Lung (tissue), 12 donors: Measurements from ENCODE around the gene TMEM185B. TPM values are rescaled to one million over a fixed set of nuclear protein-coding genes. Genes with fewer than 3 reads are reported as not detected.

ENCODE experiments used
- ATAC-seq: fragments of 200-7000 bp; cut with Tn5 transposase; one replicate; pipeline ENCODE4 v1.9.1; 2020; ENCODE audit warnings: moderate number of reproducible peaks; ENCODE audit not compliant: insufficient read depth, low FRiP score
- DNase-seq, 3 donors: peaks; one replicate each; pipeline ENCODE4 v3.0.0-alpha.2; 2013 to 2017
- H3K27ac ChIP-seq, 2 donors: one replicate each; pipeline ENCODE4 v1.5.1; 2013; ENCODE audit warnings: mild to moderate bottlenecking in 2 of 2, moderate library complexity in 2 of 2, control low read depth in 1 of 2, inconsistent platforms in 1 of 2, low read depth in 1 of 2, low read length in 1 of 2
- H3K27me3 ChIP-seq, 3 donors: one replicate each; pipeline ENCODE4 v1.5.1; 2013; ENCODE audit warnings: low read length in 2 of 3; ENCODE audit not compliant: control insufficient read depth in 3 of 3, insufficient read depth in 3 of 3
- H3K36me3 ChIP-seq, 4 donors: one replicate each; pipeline ENCODE4 v1.5.1; 2013; ENCODE audit warnings: low read length in 4 of 4, mild to moderate bottlenecking in 1 of 4, moderate library complexity in 1 of 4; ENCODE audit not compliant: control insufficient read depth in 4 of 4, insufficient read depth in 4 of 4
- H3K4me1 ChIP-seq, 5 donors: one replicate each; pipeline ENCODE4 v1.5.1; 2013; ENCODE audit warnings: low read length in 5 of 5, mild to moderate bottlenecking in 2 of 5, moderate library complexity in 1 of 5; ENCODE audit not compliant: control insufficient read depth in 5 of 5, insufficient read depth in 5 of 5
- H3K4me3 ChIP-seq: one replicate; pipeline ENCODE4 v1.5.1; 2013; ENCODE audit warnings: mild to moderate bottlenecking, control low read depth, moderate library complexity
- H3K9ac ChIP-seq, 2 donors: one replicate each; pipeline ENCODE4 v1.5.1; 2013; ENCODE audit warnings: low read length in 2 of 2, control low read depth in 1 of 2; ENCODE audit not compliant: insufficient read depth in 1 of 2
- H3K9me3 ChIP-seq, 4 donors: one replicate each; pipeline ENCODE4 v1.5.1; 2013; ENCODE audit warnings: low read length in 3 of 4, mild to moderate bottlenecking in 1 of 4, moderate library complexity in 1 of 4; ENCODE audit not compliant: control insufficient read depth in 4 of 4, insufficient read depth in 3 of 4
- CTCF ChIP-seq: IDR thresholded peaks from 2 replicates; pipeline ENCODE4 v1.5.1; 2012; ENCODE audit warnings: mild to moderate bottlenecking; ENCODE audit errors: control extremely low read depth, extremely low read depth
- WGBS, 2 donors: extraction: QIAGEN DNeasy Blood & Tissue Kit; methylation state at CpG; one replicate each; pipeline ENCODE4 v1.1.7; 2013; 5-methylcytosine and 5-hydroxymethylcytosine counted together
- polyA plus RNA-seq, 2 donors: library from polyadenylated mRNA; stranded (reverse); fragments of 200-250 nt; gene quantifications; one replicate each; pipeline ENCODE4 v1.2.1, GENCODE V29; 2013
- total RNA-seq, 2 donors: library from RNA; depleted of rRNA in 1 of 2; stranded (reverse); fragments of >200 nt in 1 of 2; gene quantifications; one replicate each; pipeline ENCODE4 v1.2.1, GENCODE V29; 2014 to 2021
- donor health status: control.
- donor health status: control.
- donor health status: Bipolar disorder and iron deficiency.
- donor health status: healthy.
- donor health status: DM: yes; HTN: yes; CAD: no.

TMEM185B gene
- total and polyA plus RNA-seq, 4 donors, result 6.5 to 35.2 (median 27.1) TPM

GRCh38 chr2:120230515-120231471 lies 7.6 kb upstream of the TMEM185B start:
- peaks cover 0 to 5% (median 0%) of the 10 kb centered on the region in 5 donors for H3K4me1 ChIP-seq
- no peak for TF ChIP-seq CTCF
- H3K27me3 ChIP-seq, result peaks cover 0 to 2% (median 2%) of the 10 kb centered on the region in 3 donors
- H3K9me3 ChIP-seq, result no peaks in the 10 kb centered on the region
- no peaks in the 10 kb centered on the region for H3K36me3 ChIP-seq
- WGBS, 2 donors, result 66 to 81% methylated on average over 17 of the region's 17 CpGs
- no peak overlapping the region for H3K9ac ChIP-seq
- H3K4me3 ChIP-seq, result no peak overlapping the region
- DNase-seq, result no peak
- H3K27ac ChIP-seq, result peak overlapping the region in 1 of 2 donors; percentile 50
- ATAC-seq, result no peak

- no peak for ATAC-seq
These were observed 6.1 kb upstream of the TMEM185B start for GRCh38 chr2:120229341-120229740.

GRCh38 chr2:120228503-120228902 lies 5.3 kb upstream of the TMEM185B start:
- 69 to 74% methylated on average over 5 of the region's 5 CpGs for WGBS, 2 donors
- Histone ChIP-seq H3K9ac (no peak overlapping the region), H3K27ac (no peak overlapping the region), H3K4me3 (no peak overlapping the region), H3K4me1 (peaks cover 0 to 11% (median 5%) of the 10 kb centered on the region in 5 donors), H3K36me3 (no peaks in the 10 kb centered on the region), H3K9me3 (no peaks in the 10 kb centered on the region), H3K27me3 (peaks cover 0 to 2% (median 2%) of the 10 kb centered on the region in 3 donors)
- ATAC-seq (no peak), DNase-seq (no peak)
- no peak for TF ChIP-seq CTCF

More at GRCh38 chr2:120229341-120229740, 6.1 kb upstream of the TMEM185B start:
- no peak for TF ChIP-seq CTCF
- Histone ChIP-seq H3K9ac (no peak overlapping the region), H3K27me3 (peaks cover 0 to 2% (median 2%) of the 10 kb centered on the region in 3 donors), H3K36me3 (no peaks in the 10 kb centered on the region), H3K9me3 (no peaks in the 10 kb centered on the region), H3K4me1 (peaks cover 0 to 5% (median 0%) of the 10 kb centered on the region in 5 donors), H3K4me3 (no peak overlapping the region), H3K27ac (no peak overlapping the region)
- whole genome bisulfite sequencing, 2 donors, result 90 to 95% methylated on average over 10 of the region's 10 CpGs
- DNase-seq, result no peak
